GM19023 (cell line): ENCODE results near the gene PHYKPL.
A peak's percentile ranks its signal among the peaks of the same experiment; 100 is the strongest.

Experiments
- ATAC-seq: cut with Tn5 transposase; IDR thresholded peaks from one replicate; pipeline ENCODE4 v1.9.1; 2021; ENCODE audit warnings: mild to moderate bottlenecking, moderate library complexity; ENCODE audit not compliant: unreplicated experiment

Gene PHYKPL

DNA sequence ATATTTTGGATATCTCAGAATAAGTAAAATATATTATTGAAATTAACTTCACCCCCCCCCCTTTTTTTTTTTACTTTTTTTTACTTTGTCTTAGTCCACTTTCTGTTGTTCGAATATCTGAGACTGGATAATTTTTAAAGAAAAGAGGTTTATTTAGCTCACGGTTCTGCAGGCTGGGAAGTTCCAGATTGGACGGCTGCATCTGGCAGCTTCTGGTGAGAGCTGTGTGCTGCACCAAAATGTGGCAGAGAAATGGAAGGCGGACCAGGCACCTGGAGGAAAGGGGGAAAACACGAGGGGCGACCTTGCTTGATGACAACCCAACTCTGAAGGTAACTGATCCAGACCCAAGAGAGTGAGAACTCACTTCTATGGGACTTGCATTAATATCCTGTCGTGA, 39.8 kb downstream of the PHYKPL start:
- ATAC-seq: no peak

DNA sequence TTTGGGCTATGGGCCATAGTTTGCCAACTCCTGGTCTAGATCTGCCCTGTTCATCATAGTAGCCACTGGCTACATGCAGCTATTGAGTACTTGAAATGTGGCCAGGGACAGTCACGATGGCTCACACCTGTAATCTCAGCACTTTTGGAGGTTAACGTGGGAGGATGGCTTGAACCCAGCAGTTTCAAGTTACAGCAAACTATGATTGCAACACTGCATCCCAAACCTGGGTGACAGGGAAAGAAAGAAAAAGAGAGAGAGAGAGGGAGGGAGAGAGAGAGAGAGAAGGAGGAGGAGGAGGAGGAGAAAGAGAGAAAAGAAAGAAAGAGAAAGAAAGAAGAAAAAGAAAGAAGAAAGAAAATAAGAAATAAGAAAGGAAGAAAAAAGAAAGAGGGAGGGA, 40.4 kb downstream of the PHYKPL start:
- ATAC-seq: no peak

DNA sequence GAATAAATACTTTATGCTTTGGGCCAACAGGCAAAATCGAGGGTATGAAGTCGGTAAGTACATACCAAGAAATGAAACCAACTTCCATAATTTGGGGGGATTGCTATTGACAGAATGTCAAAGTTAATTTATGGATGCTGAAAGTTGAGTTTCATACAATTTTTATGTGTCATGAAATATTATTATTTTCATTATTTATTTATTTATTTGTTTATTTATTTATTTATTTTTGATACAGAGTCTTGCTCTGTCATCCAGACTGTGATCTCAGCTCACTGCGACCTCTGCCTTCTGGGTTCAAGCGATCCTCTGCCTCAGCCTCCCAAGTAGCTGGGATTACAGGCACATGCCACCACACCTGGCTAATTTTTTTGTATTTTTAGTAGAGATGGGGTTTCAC, 40.9 kb downstream of the PHYKPL start:
- ATAC-seq: no peak

DNA sequence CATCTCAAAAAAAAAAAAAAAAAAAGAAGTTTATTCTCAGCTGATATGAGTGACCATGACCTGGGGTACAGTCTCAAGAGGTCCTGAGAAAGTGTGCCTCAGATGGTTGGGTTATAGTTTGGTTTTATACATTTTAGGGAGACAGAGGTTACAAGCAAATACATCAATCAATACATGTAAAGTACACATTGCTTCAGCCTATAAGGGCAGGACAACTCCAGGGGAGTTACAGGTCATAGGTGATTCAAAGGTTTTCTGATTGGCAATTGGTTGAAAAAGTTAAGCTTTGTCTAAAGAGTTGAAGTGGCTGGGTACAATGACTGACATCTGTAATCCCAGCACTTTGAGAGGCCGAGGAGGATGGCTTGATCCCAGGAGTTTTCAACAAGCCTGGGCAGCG, 43.2 kb downstream of the PHYKPL start:
- ATAC-seq: no peak

DNA sequence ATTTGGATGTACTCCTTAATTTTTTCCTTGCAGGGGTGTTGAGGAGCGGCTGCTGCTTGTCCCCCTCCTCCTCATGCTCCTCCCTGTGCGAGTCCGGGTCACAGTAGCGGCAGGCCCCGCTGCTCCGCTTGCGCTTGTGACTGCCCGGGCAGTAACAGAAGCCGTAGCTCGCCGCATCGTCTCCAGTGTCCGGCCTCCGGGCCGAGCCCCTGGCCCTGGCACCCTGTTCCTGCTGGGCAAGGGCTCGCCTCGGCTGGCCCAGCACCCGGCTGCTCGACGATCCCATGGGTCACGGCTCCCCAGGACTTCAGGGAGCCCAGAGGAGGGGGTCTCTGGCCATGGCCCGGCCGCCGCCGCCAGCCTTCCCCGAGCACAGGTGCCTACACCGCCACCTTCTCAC, 45.6 kb downstream of the PHYKPL start, which contains the start of gene GMCL2:
TSS of gene GMCL2 (minus strand) at position 358 of the 400 bp plus-strand sequence. CDS start at position 286, 72 bp downstream.
- no peak for ATAC-seq

DNA sequence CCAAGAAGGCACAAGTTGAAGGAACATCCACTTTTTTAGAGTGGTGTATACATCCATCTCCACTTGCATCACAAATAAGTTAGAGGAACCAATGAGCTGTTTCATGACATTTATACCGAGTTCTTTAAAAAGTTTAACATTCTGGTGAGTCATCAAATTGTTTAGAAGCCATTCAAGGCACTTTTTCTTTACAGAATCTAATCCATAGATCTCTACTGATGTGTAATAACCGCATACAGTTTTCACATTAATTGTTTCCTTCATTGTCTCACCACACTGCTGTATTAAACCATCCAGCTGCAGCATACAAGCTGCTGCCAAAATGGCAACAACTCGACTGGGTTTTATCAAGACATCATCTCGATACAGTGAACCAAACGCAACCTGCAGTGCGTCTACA, 46.2 kb downstream of the PHYKPL start:
- ATAC-seq: no peak

DNA sequence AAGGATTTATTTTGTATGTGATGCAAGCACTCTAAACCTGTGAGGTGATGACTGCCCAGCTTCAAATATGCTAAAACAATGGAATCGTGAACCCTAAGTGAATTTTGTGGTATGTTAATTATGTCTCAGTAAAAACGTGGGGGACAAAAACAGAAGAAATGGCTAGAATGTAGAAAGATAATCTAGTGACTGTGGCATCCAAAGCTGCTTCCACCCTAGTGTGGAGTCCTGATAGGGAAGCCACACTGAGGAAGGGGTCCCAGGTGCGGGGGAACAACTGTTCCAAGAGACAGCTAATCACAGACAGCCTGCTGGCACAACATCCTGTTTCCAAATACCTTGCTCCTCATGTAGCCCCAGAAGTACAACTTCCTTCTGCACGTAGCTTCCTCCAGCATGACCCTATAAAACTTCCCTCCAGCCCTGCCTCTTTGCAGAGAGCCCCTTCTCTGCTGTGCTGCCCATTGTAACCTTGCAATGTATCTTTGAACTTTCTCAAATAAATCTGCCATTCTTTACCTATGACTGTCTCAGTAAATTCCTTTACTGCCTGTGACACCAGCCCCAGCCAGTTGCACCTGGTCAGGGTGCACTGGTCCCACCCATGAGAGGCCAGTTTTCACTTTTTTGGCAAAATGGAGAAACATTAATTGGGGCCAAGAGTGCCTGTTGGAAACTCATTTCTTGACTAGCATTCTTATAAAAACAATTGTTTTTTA, 50.3 kb downstream of the PHYKPL start:
- ATAC-seq: no peak

DNA sequence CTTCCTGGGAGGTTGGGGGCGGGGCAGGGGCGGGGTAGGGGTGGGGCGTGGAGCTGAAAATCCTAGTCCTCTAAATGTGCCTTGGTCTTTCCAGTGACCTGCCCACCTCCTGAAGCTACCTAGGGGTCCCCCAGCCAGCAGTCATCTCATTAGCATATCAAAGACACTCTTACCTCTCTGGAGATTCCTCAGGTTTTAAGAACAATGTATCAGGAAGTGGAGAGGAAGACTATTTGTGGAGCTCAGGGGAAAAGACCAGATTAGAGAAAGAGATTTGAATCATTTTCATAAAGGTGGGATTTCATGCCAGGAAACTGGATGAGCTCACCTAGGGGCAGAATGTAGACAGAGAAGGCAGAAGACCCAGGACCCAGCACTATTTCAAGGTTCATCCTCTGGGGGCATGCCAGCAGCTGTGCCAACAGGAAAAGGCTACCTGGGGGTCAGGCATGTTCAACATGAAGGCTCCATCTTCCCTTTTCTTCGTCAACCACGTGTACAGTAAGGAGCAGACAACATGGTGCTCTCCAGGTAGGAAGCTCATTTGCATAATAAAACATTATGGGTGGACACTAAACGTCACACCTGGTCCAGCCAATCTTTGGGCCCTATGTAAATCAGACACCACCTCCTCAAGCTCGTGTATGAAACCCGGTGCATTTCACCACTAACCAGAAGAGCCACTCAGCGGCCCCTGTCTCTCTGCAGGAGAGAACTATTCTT, 52.3 kb downstream of the PHYKPL start:
- ATAC-seq: no peak

DNA sequence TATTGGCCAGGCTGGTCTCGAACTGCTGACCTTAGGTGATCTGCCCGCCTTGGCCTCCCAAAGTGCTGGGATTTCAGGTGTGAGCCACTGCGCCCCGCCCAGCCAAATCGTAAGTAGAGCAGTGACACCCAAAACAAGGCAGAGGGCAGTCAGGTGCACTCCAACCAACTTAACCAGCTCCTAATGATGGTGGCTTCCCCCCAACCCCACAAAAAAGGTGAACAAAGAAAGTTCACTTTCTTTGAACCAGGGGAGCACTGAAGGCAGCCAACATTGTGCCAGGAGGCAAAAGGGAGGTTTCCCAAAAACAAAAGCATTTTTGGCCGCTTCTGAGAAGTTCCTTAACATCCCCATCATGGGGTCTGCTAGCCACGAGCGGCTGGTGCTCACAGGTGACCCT, 55.0 kb downstream of the PHYKPL start:
- ATAC-seq: no peak

DNA sequence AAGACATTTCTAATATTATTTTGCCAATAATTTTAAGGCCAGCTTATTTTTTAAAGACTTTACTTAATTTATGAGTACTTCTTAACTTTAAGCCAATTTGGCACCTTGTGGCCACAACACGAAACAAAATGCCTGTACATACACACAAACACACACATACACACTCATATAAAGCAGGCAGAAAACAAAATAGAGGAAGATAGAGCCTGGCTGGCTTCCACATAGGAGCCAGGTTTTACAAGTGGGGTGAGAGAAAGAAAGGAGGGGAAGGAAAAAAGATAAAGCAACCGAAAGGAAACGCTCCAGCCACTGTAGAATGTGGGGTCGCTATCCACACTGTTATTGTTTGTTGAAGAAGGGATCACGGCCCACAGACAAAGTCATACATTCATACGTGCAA, 55.8 kb downstream of the PHYKPL start:
- no peak for ATAC-seq

DNA sequence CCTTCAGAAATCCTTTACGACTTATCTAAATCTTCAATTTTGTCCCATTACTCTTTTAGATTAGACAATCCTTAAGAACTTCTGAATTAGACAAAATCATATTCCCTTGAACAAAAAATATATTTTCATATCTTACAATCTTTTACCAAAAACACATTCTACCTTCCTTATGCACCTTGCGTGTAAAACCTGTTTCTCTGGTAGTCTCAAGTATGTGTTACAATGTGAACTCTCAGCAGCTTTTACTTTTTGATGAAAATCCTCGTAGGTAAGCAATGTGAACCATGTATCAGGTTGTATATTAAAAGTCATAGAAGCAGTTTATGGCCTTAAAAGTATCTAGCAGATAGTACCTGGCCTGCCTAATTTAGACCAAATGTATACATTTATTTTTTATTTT, 58.1 kb downstream of the PHYKPL start:
- ATAC-seq: no peak

DNA sequence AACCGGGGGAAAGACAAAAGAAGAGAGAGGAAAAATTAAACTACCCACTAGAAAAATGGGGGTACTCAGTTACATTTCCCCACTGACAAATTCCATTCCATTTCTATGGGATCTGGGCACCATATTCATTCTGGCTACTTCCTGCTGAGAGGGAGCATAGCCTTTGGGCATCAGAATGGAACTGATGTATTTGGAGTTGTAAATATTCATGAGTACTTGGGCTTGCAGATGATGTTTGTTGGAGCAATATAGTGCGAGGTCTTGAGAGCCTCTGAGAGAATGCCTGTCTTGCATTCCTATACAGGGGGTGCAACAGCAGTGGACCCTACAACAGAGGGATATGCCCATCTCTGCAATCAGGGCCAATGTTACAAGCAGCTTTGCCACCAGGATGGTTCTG, 62.1 kb downstream of the PHYKPL start:
- no peak for ATAC-seq

DNA sequence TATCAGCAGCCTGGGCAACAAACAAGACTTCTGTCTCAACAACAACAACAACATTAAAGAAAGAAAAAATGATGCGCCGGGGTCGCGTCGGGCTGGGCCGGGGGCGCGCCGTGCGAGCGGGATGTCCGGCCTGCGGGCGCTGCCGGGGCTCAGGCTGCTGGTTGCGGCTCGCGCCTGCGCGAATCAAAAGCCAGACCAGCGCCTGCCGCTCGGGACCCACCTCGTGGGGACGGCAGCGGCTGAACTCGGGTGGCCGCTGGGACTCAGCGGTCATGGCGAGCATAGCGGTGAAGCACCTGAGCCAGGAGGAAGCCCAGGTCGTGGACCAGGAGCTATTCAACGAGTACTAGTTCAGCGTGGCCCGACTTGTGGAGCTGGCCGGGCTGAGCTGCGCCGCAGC, 67.0 kb downstream of the PHYKPL start:
- ATAC-seq: no peak

DNA sequence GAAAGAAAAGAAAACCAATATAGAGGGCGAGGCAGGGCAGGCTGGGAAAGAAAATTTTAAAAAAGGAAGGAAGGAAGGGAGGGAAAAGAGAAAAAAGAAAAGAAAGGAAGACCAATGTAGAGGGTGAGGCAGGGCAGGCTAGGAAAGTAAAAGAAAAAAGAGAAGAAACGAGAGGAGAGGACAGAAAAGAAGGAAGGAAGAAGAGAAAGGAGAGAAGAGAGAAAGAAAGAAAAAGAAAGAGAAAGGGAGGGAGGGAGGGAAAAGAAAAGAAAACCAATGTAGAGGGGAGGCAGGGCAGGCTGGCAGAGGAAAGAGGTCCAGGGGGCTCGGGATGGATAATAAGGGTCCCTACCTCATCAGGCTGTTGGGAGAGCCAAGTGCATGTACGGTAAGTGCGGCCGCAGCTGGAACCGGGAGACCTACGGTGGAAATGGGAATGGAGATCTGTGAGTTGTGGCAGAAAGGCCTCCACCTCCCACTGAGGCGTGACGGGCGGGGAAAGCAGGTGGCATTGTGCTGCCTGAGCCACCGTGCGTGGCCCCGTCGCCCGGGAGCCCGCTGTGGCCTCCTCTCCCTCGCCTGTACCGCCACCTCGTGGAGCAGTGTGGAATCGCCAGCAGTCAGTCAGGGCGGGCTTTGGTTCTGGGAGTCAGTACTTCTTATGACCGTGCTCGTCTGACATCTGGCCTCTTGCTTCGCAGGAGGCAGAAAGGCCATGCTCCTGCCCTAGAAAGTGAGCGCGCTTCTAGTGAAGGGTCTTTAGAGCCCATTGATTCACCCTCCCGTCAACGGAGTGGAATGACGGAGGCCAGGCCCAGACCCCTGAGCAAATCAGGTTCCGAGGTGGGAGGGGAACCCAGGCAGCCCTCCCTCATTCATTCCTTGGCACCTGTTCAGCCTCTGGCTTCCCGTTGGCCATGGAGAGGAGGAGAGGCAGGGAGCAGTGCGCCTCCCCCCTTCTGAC, 68.5 kb downstream of the PHYKPL start:
- ATAC-seq: peak; percentile 94

DNA sequence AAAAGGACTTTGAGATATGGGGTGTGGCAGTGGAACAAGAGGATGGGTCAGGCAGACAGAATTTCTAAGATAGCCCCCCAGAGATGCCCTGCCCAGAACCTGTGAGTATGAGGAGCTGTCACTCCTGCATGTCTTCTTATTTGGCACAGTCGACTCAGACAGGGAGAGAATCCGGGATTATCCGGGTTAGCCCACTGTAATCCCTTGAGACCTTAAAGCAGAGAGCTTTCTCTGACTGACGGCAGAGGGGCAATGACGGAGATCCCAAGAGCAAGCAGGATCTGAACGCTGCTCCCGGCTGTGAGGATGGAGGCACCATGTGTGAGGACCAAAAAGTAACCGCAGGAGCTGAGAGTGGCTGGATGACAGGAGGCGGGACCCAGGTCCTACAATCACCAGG, 70.1 kb downstream of the PHYKPL start:
- no peak for ATAC-seq

DNA sequence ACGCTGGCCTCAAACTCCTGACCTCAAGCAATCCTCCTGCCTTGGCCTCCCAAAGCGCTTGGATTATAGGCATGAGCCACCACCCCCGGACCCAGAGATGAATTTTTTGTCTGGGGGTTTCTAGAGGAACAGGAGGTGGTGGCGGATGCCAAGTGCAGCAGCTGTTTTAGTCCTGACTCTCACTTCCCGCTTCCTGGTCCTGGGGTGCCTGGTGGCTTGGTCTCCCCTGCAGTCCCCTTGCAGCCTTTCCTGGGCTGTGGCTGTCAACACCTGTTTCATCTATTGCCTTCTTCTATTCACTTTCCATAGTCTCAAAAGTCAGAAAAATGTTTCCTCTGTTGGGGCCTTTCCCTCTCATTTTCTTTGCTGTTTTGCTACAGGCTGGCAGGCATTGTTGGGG, 72.4 kb downstream of the PHYKPL start:
- no peak for ATAC-seq
